HEK293 (cell line): ENCODE results near the gene GRM3.

Source experiments
- ZNF121 ChIP-seq: fragments of 450-650 bp; formaldehyde crosslinking; IDR thresholded peaks from 2 replicates; pipeline ENCODE4 v1.5.1; 2016; ENCODE audit warnings: missing biosample characterization, missing genetic modification characterization
- ZNF548 ChIP-seq: fragments of 450-650 bp; formaldehyde crosslinking; IDR thresholded peaks from 2 replicates; pipeline ENCODE4 v1.5.1; 2016; ENCODE audit warnings: missing biosample characterization, missing genetic modification characterization
- ZNF596 ChIP-seq: fragments of 450-650 bp; IDR thresholded peaks from 2 replicates; pipeline ENCODE4 v1.5.0; 2018; ENCODE audit warnings: missing biosample characterization, mild to moderate bottlenecking, missing genetic modification characterization, moderate library complexity
- TF ChIP-seq, protein P1 (sequence below): fragments of 450-650 bp; formaldehyde crosslinking; IDR thresholded peaks from 2 replicates; pipeline ENCODE4 v1.5.1; 2016; ENCODE audit warnings: missing biosample characterization, missing genetic modification characterization
- TF ChIP-seq, protein P2 (sequence below): fragments of 450-650 bp; formaldehyde crosslinking; IDR thresholded peaks from 2 replicates; pipeline ENCODE4 v1.5.1; 2017; ENCODE audit warnings: missing biosample characterization, mild to moderate bottlenecking, missing genetic modification characterization, moderate library complexity
- TF ChIP-seq, protein P3 (sequence below): fragments of 450-650 bp; formaldehyde crosslinking; IDR thresholded peaks from 2 replicates; pipeline ENCODE4 v1.5.1; 2016; ENCODE audit warnings: missing biosample characterization, missing genetic modification characterization

GRCh38 chr7:86687831-86688230 lies 44.1 kb downstream of the GRM3 start:
- no peak for TF ChIP-seq ZNF548 (tag by site-specific recombination)
- TF ChIP-seq, protein P1, sequence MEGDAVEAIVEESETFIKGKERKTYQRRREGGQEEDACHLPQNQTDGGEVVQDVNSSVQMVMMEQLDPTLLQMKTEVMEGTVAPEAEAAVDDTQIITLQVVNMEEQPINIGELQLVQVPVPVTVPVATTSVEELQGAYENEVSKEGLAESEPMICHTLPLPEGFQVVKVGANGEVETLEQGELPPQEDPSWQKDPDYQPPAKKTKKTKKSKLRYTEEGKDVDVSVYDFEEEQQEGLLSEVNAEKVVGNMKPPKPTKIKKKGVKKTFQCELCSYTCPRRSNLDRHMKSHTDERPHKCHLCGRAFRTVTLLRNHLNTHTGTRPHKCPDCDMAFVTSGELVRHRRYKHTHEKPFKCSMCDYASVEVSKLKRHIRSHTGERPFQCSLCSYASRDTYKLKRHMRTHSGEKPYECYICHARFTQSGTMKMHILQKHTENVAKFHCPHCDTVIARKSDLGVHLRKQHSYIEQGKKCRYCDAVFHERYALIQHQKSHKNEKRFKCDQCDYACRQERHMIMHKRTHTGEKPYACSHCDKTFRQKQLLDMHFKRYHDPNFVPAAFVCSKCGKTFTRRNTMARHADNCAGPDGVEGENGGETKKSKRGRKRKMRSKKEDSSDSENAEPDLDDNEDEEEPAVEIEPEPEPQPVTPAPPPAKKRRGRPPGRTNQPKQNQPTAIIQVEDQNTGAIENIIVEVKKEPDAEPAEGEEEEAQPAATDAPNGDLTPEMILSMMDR: no peak
- no peak for TF ChIP-seq ZNF596 (tag by site-specific recombination)
- TF ChIP-seq, protein P2, sequence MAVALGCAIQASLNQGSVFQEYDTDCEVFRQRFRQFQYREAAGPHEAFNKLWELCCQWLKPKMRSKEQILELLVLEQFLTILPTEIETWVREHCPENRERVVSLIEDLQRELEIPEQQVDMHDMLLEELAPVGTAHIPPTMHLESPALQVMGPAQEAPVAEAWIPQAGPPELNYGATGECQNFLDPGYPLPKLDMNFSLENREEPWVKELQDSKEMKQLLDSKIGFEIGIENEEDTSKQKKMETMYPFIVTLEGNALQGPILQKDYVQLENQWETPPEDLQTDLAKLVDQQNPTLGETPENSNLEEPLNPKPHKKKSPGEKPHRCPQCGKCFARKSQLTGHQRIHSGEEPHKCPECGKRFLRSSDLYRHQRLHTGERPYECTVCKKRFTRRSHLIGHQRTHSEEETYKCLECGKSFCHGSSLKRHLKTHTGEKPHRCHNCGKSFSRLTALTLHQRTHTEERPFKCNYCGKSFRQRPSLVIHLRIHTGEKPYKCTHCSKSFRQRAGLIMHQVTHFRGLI (tag by site-specific recombination): no peak
- no peak for TF ChIP-seq ZNF121 (tag by site-specific recombination)
- TF ChIP-seq, protein P3, sequence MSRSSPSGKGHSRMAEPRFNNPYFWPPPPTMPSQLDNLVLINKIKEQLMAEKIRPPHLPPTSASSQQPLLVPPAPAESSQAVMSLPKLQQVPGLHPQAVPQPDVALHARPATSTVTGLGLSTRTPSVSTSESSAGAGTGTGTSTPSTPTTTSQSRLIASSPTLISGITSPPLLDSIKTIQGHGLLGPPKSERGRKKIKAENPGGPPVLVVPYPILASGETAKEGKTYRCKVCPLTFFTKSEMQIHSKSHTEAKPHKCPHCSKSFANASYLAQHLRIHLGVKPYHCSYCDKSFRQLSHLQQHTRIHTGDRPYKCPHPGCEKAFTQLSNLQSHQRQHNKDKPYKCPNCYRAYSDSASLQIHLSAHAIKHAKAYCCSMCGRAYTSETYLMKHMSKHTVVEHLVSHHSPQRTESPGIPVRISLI (tag by site-specific recombination): no peak
